Fibroblast of gingiva (primary cell): ENCODE measurements around the gene GRIK4.

ENCODE experiments used
- DNase-seq: peaks from one replicate; pipeline ENCODE4 v3.0.0-alpha.2; 2011; ENCODE audit warnings: low read depth

GRIK4 gene

GRCh38 chr11:120883404-120884080, 372.0 kb downstream of the GRIK4 start:
- peak; percentile 8 for DNase-seq

DNA sequence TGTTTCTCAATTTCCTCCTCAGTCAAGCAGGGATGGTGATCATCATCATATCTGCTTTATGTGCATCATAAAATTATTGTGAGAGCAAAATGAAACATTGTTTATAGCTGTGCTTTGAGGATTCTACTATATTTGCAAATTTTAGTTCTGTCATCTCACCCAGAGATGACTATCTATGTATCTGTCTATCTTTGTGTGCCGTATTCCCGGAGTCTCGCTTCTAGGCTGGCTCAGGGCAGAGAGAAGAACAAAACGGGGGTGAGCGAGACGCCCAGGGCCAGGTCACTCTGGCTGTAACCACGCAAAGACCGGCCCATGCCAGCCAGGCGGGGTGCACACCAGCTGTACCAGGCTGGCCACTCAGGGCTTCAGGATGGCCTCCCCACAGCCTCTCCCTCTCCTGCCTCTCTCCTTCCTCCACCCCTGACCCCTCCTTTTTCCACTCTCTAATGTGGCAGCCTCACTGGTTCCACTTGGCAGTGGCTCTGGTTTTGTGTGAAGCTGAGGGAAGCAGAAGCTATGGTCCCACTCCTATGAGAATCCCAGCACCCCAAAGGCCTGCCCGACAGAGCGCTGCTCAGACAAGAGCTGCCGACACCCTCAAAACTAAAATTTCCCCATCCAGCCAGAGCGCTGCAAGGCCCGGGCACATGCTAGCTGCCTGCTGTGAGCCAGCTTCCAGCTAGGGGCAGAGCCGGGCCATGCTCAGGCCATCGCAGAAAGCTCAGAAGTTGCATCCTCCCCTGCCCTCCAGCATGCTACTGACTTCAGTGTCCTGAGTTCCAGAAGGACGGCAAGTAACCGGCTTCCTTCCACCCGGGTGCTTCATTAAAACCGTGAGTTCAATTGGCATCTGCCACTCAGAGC, 372.8 kb downstream of the GRIK4 start:
- DNase-seq = no peak

DNA sequence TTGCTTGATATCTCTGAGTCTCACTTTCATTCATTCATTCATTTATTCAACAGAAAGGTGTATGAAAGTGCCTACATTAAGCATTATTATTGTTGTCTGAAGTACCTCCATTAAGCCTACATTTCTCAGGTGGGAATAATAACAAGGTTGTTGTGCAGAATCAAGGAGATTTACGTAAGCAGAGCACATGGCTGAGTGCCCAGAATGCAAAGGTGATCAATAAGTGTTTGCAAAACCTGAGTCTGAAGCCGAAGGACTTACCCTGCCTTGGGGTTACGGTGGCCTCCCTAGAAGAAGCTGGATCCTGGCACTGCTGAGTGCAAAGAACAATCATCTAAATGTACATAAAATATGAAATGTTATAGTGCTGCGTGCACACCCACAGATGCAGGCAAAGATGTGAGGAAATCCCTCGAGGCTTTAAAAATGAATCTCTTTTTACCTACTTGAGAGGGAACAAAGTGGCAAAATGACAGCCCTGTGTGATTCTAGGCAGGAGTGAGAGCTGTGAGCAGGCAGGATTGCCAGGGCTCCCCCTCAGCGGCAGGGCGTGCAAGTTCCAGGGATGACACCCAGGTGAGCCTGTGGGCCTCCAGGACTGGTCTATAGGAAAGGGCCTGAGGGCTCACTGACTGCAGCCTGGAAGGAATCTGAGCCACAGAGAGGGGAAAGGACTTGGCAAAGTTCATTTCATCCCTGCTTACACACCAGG, 379.2 kb downstream of the GRIK4 start:
- no peak for DNase-seq

DNA sequence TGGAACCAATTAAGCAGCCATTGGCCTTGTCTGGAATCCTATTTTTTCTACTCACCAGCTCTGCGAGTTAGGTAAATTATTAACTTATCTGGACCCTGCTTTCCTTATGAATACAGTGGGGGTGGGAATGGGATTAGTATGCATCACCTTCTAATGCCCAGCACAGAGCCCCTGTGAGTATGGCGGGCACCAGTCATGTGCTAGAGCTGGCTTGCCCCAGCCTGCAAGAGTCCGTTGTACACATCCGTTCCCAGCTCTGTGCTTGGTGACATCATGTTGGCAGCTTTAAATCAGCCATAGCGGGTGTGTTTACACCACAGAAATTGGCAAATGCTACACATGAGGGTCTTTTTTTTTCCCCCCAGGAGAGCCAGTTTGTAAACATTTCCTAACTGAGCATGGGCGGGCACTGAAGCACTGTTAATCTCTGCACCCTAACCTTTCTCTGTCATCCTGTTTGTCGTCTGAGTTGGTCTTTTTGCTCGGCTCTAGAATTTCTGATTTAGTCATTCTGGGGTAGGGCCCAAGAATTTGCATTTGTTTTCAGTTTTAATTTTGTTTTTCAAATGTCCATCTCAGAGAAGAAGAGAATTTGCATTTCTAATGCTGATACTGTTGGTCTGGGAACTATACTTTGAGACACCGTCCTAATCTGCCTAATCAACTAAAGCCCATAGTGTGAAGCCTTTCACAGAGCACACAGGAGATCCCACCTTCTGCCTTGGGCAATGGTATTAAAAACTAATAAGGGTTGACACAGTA, 382.1 kb downstream of the GRIK4 start:
- no peak for DNase-seq

GRCh38 chr11:120894202-120894985, 382.8 kb downstream of the GRIK4 start:
- DNase-seq = no peak

GRCh38 chr11:120896687-120897086, 385.1 kb downstream of the GRIK4 start:
- DNase-seq = no peak

- no peak for DNase-seq
Measured at GRCh38 chr11:120898568-120898967, 387.0 kb downstream of the GRIK4 start.

- DNase-seq = no peak
Measured at GRCh38 chr11:120899720-120900119, 388.2 kb downstream of the GRIK4 start.

DNA sequence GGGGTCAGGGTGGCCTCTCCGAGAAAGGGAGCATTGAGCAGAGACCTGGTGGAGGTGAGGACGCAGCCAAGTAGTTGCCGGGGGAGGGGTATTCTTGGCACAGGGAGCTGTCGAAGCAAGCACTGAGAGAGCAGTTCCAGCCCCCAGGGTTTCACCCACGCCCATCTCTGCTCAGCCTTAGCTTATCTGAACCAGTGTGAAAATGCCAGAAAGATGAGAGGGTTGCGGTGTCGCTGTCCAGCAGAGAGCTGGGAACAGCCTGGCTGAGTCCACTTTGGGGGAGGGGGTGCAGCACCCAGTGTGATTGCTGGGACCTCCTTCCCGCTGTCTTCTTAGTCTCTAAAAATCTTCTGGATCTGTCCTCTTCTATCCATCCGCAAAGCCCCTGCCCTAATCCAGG, 389.1 kb downstream of the GRIK4 start:
- no peak for DNase-seq

GRCh38 chr11:120903686-120904085, 392.1 kb downstream of the GRIK4 start:
- DNase-seq = no peak

DNA sequence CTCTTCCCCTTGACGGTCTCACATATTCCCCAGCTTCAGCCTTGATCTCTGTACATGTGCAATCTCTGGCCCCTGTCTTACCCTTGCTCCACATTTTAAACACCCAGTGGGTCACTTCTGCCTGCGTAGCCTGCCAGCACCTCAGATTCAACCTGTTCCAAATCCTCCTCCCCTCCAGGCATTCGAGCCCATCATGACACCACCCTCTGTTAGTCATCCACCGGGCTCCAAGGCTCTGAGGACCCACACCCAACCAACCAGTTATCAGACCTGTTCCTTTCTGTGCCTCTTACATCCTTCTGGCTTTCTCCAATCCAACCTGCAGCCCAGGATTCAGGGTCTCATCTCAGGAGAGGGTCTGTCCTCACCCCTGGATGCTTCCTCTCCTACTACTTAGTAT, 392.6 kb downstream of the GRIK4 start:
- no peak for DNase-seq

- DNase-seq = no peak
Measured at GRCh38 chr11:120906766-120907165, 395.2 kb downstream of the GRIK4 start.

DNA sequence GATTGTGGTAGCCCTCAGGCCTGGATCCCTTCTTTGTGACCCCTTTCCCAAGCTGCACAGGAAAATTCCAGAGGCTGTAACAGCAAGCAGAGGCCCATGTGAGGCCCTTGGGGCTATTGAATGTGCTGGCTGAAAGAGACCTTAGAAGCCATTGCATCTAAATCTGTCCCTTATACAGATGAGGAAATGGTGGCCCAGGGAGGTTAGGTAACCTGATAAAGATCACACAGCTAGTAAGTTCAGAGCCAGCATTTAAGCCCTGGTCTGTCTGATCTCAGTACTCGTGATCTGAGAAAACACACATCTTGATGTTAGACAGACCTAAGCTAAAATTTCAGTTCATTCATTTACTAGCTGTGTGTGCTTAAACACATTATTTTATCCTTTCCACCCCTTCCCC, 396.4 kb downstream of the GRIK4 start:
- DNase-seq = no peak

GRCh38 chr11:120908461-120909181, 397.1 kb downstream of the GRIK4 start:
- DNase-seq = no peak

- no peak for DNase-seq
Measured at GRCh38 chr11:120909676-120910416, 398.3 kb downstream of the GRIK4 start.

DNA sequence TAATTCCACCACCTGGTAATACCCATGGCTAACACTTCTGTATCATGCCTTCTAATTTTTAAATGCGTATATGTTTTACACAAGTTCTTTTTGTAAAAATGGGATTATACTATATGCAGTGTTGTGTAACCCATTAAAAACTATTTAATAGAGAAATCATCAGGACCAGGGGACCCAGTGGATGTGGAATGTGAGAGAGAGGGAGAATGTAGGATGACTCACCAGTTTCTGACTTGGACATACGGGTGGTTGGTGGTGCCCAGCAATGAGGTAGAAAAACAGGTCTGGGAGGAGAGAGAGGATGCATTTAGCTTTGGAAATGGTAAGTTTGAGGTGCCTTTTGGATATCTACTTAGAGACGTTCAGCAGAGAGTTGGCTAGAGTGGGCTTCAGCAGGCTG, 400.4 kb downstream of the GRIK4 start:
- DNase-seq = no peak

DNA sequence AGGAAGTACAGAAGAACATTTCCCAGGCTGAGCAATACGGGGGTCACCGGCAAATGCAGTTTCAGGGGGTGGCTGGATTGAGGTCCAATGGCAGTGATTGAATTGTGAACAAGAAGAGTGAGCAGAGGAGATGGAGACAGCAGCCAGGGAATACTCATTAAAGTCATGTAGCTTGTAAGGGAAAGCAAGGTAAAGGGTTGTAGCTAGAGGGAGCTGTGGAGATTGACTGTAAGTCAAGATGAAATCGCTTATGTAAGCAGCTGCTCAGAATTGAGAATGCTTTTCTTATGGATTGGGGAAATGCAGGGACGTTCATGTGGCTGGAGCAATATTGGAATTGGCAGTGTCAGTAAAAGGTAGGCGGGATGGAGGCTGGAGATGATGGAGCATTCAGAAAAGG, 401.0 kb downstream of the GRIK4 start:
- DNase-seq = peak; percentile 40

DNA sequence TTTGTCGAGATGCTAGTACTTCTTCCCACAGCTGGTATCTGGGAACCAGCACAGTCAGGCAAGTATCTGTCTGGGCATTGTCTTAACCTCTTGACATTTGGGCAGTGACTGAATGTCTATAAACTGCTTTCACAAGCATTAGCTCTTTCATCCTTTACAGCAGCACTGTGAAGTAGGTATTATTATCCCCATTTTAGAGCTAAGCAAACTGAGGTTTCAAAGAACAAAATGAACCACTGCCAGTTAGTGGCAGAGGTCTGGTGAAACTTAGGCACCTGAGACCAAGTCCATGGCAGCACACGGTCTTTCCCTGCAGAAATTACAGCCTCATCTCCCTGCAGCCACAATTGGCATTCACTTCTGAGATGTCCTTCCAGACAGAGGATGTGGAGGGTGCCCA, 401.4 kb downstream of the GRIK4 start:
- no peak for DNase-seq

DNA sequence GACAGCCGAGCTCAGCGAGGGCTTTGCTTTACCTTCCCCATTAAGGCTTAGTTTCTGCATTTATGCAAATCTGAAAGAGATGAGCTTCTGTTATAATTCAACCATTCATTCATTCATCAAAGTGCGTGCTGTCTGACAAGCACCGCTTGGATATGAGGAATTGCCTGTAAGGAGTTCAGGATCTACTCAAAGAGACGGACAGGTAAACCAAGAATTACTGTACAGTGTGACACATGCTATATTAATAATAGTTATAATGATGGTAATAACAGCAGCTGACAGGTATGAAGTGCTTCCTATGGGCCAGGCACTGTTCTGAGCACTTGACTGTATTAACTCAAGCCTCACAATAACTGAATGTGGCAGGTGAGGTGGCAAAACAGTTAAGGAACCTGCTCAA, 402.5 kb downstream of the GRIK4 start:
- DNase-seq = no peak

DNA sequence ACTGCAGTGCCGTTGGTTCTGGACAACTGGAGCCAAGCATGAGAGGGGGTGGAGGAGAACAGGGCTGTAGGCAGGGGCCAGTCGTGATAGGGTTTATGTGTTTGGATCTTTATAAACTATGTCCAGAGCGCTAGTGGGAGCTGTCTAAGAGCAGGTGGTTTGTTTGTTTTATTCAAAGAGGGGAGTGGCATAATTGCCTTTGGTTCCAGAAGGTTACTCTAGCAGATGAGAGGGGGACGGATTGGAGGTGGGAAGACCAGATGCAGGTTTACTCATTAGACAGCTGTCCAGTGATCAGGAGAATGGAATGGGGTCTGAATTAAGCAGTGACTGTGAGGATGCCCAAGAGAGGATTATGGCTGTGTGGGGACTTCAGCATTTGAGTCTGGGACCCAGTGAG, 403.1 kb downstream of the GRIK4 start:
- no peak for DNase-seq
